ENCODE results near the gene WDR70. TPM values are rescaled to one million over a fixed set of nuclear protein-coding genes. Genes with fewer than 3 reads are reported as not detected.
"Not testable (repeated sequence)": the region's sequence is repeated elsewhere in the genome, so short reads cannot be mapped to it uniquely, and the experiment has no call there.

WDR70 gene
- total RNA-seq, 2 experiments from 2014 or later: 24.5 to 34.6 TPM

DNA sequence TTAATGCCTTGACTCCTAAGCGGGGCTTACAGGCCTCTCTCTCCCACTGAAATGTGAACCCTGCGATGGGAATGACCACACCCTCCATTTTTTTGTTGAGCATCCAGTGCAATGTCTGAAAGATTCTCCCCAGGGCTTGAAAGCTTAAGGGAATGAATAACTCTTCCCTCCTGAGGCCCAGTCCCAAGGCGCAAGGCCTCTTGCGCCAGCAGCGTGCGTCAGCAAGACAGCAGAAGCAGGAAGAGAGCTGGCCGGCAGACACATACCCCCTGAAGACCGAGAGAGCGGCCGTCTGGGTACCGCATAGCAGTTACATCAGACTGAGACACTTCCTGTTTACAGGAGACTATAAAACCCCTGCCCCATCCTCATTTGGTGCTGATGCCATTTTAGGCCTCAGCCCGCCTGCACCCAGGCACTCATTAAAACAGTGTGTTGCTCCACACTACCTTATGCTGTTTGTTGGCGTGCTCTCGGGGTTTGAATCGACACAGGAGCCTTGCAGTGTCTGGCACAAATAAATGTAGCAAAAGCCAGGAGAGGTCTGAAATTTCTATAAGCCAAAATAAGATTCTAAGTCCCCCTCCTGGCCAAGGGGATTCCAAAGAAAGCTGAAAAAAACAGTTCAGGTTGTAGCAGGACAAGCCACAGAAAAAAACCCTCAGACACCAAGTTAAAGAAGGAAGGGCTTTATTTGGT lies 398.5 kb downstream of the WDR70 start:
- CTCF ChIA-PET: no interaction called here
- Mint-ChIP-seq H3K27me3 (no peaks in the 10 kb centered on the region), H3K4me1 (ENCODE audit: low read depth) (no peaks in the 10 kb centered on the region), H3K9me3 (peaks cover 9% of the 10 kb centered on the region), H3K4me3 (no peak overlapping the region), H3K36me3 (ENCODE audit: low read depth) (no peaks in the 10 kb centered on the region), H3K27ac (no peak overlapping the region)
- Histone ChIP-seq H3K9me3 (ENCODE audit: control insufficient read depth in 1 of 2, insufficient read depth in 1 of 2, low read length in 2 of 2) (peaks cover 9 to 19% of the 10 kb centered on the region in 2 experiments), H3K27me3 (ENCODE audit: control insufficient read depth in 1 of 2, insufficient read depth in 2 of 2, low read length in 2 of 2) (no peaks in the 10 kb centered on the region), H3K4me1 (ENCODE audit: insufficient read depth, low read length) (no peaks in the 10 kb centered on the region), H3K36me3 (ENCODE audit: insufficient read depth, low read length) (no peaks in the 10 kb centered on the region), H3K4me3 (ENCODE audit: low read length) (no peak overlapping the region), H3K27ac (ENCODE audit: low read depth in 1 of 2, low read length in 2 of 2) (no peak overlapping the region)
- DNase-seq (no peak), ATAC-seq (ENCODE audit: poor library complexity) (no peak)
- intact Hi-C loops (cut with DNase I, micrococcal nuclease): no loop called here
- POLR2A ChIA-PET: no interaction called here
- TF ChIP-seq, protein P1, sequence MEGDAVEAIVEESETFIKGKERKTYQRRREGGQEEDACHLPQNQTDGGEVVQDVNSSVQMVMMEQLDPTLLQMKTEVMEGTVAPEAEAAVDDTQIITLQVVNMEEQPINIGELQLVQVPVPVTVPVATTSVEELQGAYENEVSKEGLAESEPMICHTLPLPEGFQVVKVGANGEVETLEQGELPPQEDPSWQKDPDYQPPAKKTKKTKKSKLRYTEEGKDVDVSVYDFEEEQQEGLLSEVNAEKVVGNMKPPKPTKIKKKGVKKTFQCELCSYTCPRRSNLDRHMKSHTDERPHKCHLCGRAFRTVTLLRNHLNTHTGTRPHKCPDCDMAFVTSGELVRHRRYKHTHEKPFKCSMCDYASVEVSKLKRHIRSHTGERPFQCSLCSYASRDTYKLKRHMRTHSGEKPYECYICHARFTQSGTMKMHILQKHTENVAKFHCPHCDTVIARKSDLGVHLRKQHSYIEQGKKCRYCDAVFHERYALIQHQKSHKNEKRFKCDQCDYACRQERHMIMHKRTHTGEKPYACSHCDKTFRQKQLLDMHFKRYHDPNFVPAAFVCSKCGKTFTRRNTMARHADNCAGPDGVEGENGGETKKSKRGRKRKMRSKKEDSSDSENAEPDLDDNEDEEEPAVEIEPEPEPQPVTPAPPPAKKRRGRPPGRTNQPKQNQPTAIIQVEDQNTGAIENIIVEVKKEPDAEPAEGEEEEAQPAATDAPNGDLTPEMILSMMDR (IDR thresholded peaks at IDR 0.05): no peak

DNA sequence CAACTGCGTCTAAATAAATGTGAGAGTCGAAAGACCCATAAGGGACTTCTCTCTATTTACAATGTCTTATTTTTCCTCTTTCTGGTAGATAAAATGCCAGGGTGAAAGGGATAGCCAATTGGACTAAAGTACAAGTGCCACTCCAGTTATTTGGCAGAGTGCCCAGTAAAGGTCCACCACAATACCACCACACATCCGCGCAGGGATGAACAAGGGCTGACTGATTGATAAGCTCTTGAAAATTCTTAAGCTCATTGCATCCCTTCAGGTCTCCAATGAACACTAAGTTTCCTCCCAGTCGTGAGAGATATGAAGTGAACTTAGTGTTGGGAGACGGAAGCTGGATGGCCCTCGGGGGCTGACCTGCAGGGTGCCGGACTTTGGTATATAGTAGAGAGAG lies 402.3 kb downstream of the WDR70 start:
- H3K4me1 ChIP-seq (ENCODE audit: insufficient read depth, low read length); H3K9me3 Mint-ChIP-seq; POLR2A ChIA-PET; H3K4me3 Mint-ChIP-seq; CTCF ChIA-PET; DNase-seq; intact Hi-C loops (cut with DNase I, micrococcal nuclease); H3K27me3 Mint-ChIP-seq; H3K27me3 ChIP-seq (ENCODE audit: control insufficient read depth in 1 of 2, insufficient read depth in 2 of 2, low read length in 2 of 2); H3K4me3 ChIP-seq (ENCODE audit: low read length); ATAC-seq (ENCODE audit: poor library complexity); H3K36me3 ChIP-seq (ENCODE audit: insufficient read depth, low read length); H3K4me1 Mint-ChIP-seq (ENCODE audit: low read depth); H3K36me3 Mint-ChIP-seq (ENCODE audit: low read depth); H3K27ac ChIP-seq (ENCODE audit: low read depth in 1 of 2, low read length in 2 of 2); H3K27ac Mint-ChIP-seq: not testable (repeated sequence)
- H3K9me3 ChIP-seq (ENCODE audit: control insufficient read depth in 1 of 2, insufficient read depth in 1 of 2, low read length in 2 of 2): peaks cover 0 to 14% of the 10 kb centered on the region in 2 experiments

DNA sequence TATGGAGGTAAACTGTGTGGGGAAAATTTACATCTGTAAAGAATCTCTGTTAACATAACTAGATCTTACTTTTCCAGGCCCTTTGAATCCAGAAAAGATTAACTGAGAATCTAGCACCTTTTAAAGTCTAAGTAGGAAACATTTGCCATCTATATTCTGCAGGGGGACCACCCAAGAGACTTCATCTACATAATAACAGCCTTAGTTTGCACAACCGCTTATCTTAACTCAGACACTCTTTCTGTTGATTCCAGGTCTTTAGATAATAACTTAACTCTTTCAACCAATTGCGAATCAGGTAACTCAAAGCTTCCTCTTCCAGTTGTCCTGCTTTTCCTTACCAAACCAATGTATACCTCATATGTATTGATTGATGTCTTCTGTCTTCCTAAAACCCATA lies 407.3 kb downstream of the WDR70 start:
- peaks cover 21% of the 10 kb centered on the region for H3K27me3 Mint-ChIP-seq
- no peaks in the 10 kb centered on the region for H3K4me1 ChIP-seq (ENCODE audit: insufficient read depth, low read length)
- DNase-seq: no peak
- intact Hi-C loops (cut with DNase I, micrococcal nuclease): no loop called here
- no peaks in the 10 kb centered on the region for H3K27me3 ChIP-seq (ENCODE audit: control insufficient read depth in 1 of 2, insufficient read depth in 2 of 2, low read length in 2 of 2)
- ChIA-PET POLR2A (no interaction called here), CTCF (no interaction called here)
- H3K27ac ChIP-seq (ENCODE audit: low read depth in 1 of 2, low read length in 2 of 2): no peak overlapping the region
- H3K4me3 ChIP-seq (ENCODE audit: low read length): no peak overlapping the region
- no peaks in the 10 kb centered on the region for H3K4me1 Mint-ChIP-seq (ENCODE audit: low read depth)
- H3K27ac Mint-ChIP-seq: no peak overlapping the region
- no peaks in the 10 kb centered on the region for H3K36me3 Mint-ChIP-seq (ENCODE audit: low read depth)
- H3K9me3 ChIP-seq (ENCODE audit: control insufficient read depth in 1 of 2, insufficient read depth in 1 of 2, low read length in 2 of 2): peaks cover 0 to 6% of the 10 kb centered on the region in 2 experiments
- TF ChIP-seq, protein P1 (IDR thresholded peaks at IDR 0.05): no peak
- no peaks in the 10 kb centered on the region for H3K36me3 ChIP-seq (ENCODE audit: insufficient read depth, low read length)
- no peak overlapping the region for H3K4me3 Mint-ChIP-seq
- H3K9me3 Mint-ChIP-seq: peaks cover 5% of the 10 kb centered on the region
- ATAC-seq (ENCODE audit: poor library complexity): no peak
